Amygdala (tissue), 56 donors: ENCODE measurements around the gene MACROD1.
"Not testable (repeated sequence)": the region's sequence is repeated elsewhere in the genome, so short reads cannot be mapped to it uniquely, and the experiment has no call there.

Source experiments
- DNase-seq, 56 donors: peaks; one replicate each; lab custom pipeline; 2025; lab: John Stamatoyannopoulos, UW

Gene MACROD1

GRCh38 chr11:63997104-63997700 lies 168.7 kb downstream of the MACROD1 start:
- no peak for DNase-seq

GRCh38 chr11:63996512-63996911 lies 169.4 kb downstream of the MACROD1 start:
- DNase-seq, result no peak

GRCh38 chr11:63993993-63994392 lies 171.9 kb downstream of the MACROD1 start:
- DNase-seq, result no peak

- no peak for DNase-seq
Measured at GRCh38 chr11:63993100-63993499, 172.8 kb downstream of the MACROD1 start.

GRCh38 chr11:63991558-63991957 lies 174.4 kb downstream of the MACROD1 start:
- DNase-seq, result no peak

- DNase-seq, result no peak
Measured at GRCh38 chr11:63986932-63987513, 178.9 kb downstream of the MACROD1 start.

- peak in 54 of 56 donors; percentile 28 to 91 (median 76) for DNase-seq
Measured at GRCh38 chr11:63986156-63986931, 179.6 kb downstream of the MACROD1 start, which contains the start of gene OTUB1. OTUB1 (plus strand) TSS chr11:63986438; CDS start chr11:63986457, 19 bp downstream.

GRCh38 chr11:63985812-63986155 lies 180.1 kb downstream of the MACROD1 start:
- DNase-seq, result peak in 8 of 56 donors; percentile 20 to 62 (median 45)

GRCh38 chr11:63979426-63979825 lies 186.5 kb downstream of the MACROD1 start:
- no peak for DNase-seq

GRCh38 chr11:63978551-63979239 lies 187.2 kb downstream of the MACROD1 start:
- DNase-seq, result no peak

GRCh38 chr11:63974259-63975143 lies 191.4 kb downstream of the MACROD1 start, which contains the start of gene COX8A:
COX8A (plus strand) TSS chr11:63974620; CDS start chr11:63974681, 61 bp downstream.
- peak; percentile 80 to 100 (median 97) for DNase-seq

GRCh38 chr11:63973912-63974258 lies 192.0 kb downstream of the MACROD1 start:
- DNase-seq, result not testable (repeated sequence)

GRCh38 chr11:63970902-63971301 lies 195.0 kb downstream of the MACROD1 start:
- DNase-seq, result no peak

- DNase-seq, result no peak
Measured at GRCh38 chr11:63969461-63969860, 196.5 kb downstream of the MACROD1 start.

- DNase-seq, result no peak
Measured at GRCh38 chr11:63966444-63966843, 199.5 kb downstream of the MACROD1 start.

- not testable (repeated sequence) for DNase-seq
Measured at GRCh38 chr11:63963895-63964294, 202.0 kb downstream of the MACROD1 start.

GRCh38 chr11:63961608-63962412 lies 204.1 kb downstream of the MACROD1 start:
- no peak for DNase-seq

- no peak for DNase-seq
Measured at GRCh38 chr11:63958008-63958407, 207.9 kb downstream of the MACROD1 start.

GRCh38 chr11:63952570-63952969 lies 213.3 kb downstream of the MACROD1 start:
- DNase-seq, result no peak
